Thyroid gland (tissue), 4 donors: ENCODE data around the gene HSD17B4. TPM values are rescaled to one million over a fixed set of nuclear protein-coding genes. Genes with fewer than 3 reads are reported as not detected.
"Not testable (repeated sequence)": the region's sequence is repeated elsewhere in the genome, so short reads cannot be mapped to it uniquely, and the experiment has no call there.

Experiments
- DNase-seq, 2 donors: peaks; one replicate each; pipeline ENCODE4 v3.0.0-alpha.2; 2019
- H3K27ac ChIP-seq, 3 donors: fragments of 200-600 bp; sonication (generic); 1 replicate in 2 of 3; 2 replicates in 1 of 3; pipeline ENCODE4 v1.5.1; 2016 to 2019; ENCODE audit warnings: mild to moderate bottlenecking in 1 of 3, moderate library complexity in 1 of 3
- H3K27me3 ChIP-seq: fragments of 200-600 bp; sonication (generic); one replicate; pipeline ENCODE4 v1.5.1; 2019
- H3K36me3 ChIP-seq, 2 donors: fragments of 200-600 bp; sonication (generic); one replicate each; pipeline ENCODE4 v1.5.1; 2016 to 2019
- H3K4me1 ChIP-seq, 2 donors: fragments of 200-600 bp; sonication (generic); one replicate each; pipeline ENCODE4 v1.5.1; 2017 to 2019
- H3K4me3 ChIP-seq, 3 donors: fragments of 200-600 bp; sonication (generic); replicated peaks in 1 of 3; 1 replicate in 2 of 3; 2 replicates in 1 of 3; pipeline ENCODE4 v1.5.1; 2016; ENCODE audit warnings: mild to moderate bottlenecking in 1 of 3
- H3K9me3 ChIP-seq: fragments of 200-600 bp; sonication (generic); one replicate; pipeline ENCODE4 v1.5.1; 2017
- CTCF ChIP-seq, 6 experiments: fragments of 200-600 bp in 3 of 6; fragments of 450-650 bp in 3 of 6; sonication (generic) in 3 of 6; IDR thresholded peaks; one replicate each; pipeline ENCODE4 v1.5.1; 2016 to 2019; ENCODE audit warnings: antibody characterized with exemption in 6 of 6, mild to moderate bottlenecking in 2 of 6, inconsistent platforms in 1 of 6, moderate library complexity in 1 of 6
- POLR2A ChIP-seq, 2 donors: fragments of 450-650 bp; IDR thresholded peaks; one replicate each; pipeline ENCODE4 v1.6.1; 2017; ENCODE audit warnings: antibody characterized with exemption in 2 of 2, mild to moderate bottlenecking in 2 of 2, moderate library complexity in 1 of 2
- WGBS, 2 donors: methylation state at CpG; one replicate each; pipeline ENCODE4 v1.1.5; 2017; 5-methylcytosine and 5-hydroxymethylcytosine counted together
- intact Hi-C: fragments of 100-400 bp; cut with DNase I; formaldehyde crosslinking; loops from one replicate; pipeline ENCODE4 v1.15.1; 2023
- total RNA-seq, 4 donors: library from RNA; depleted of rRNA; stranded (reverse); fragments of >200 nt; gene quantifications; one replicate each; pipeline ENCODE4 v1.2.3, GENCODE V29; 2016

HSD17B4 gene
- total RNA-seq, 4 donors from 2014 or later = 334 to 615 (median 467) TPM

- no peaks in the 10 kb centered on the region for H3K9me3 ChIP-seq
- H3K4me1 ChIP-seq = peaks cover 0 to 4% of the 10 kb centered on the region in 2 donors
- intact Hi-C loops = no loop called here
- WGBS, 2 donors = 72 to 81% methylated on average over 8 of the region's 8 CpGs
- DNase-seq = peak; percentile 42 to 54
- H3K36me3 ChIP-seq = no peaks in the 10 kb centered on the region
- no peak overlapping the region for H3K27ac ChIP-seq
- no peak overlapping the region for H3K4me3 ChIP-seq
- TF ChIP-seq CTCF (IDR thresholded peaks at IDR 0.05) (no peak), POLR2A (IDR thresholded peaks at IDR 0.05) (no peak)
- H3K27me3 ChIP-seq = no peaks in the 10 kb centered on the region
Observed at GRCh38 chr5:119439140-119439631, 13.1 kb upstream of the HSD17B4 start.

- H3K27me3 ChIP-seq, H3K4me1 ChIP-seq, DNase-seq, H3K4me3 ChIP-seq, intact Hi-C loops, H3K36me3 ChIP-seq, H3K27ac ChIP-seq, H3K9me3 ChIP-seq: not testable (repeated sequence)
- 75 to 95% methylated on average over 3 of the region's 3 CpGs for WGBS, 2 donors
Observed at GRCh38 chr5:119439632-119440031, 12.7 kb upstream of the HSD17B4 start.

GRCh38 chr5:119444643-119445042, 7.7 kb upstream of the HSD17B4 start:
- 90 to 93% methylated on average over 4 of the region's 4 CpGs for WGBS, 2 donors
- H3K27me3 ChIP-seq, H3K4me3 ChIP-seq, DNase-seq, H3K27ac ChIP-seq, H3K9me3 ChIP-seq, H3K4me1 ChIP-seq, H3K36me3 ChIP-seq, intact Hi-C loops: not testable (repeated sequence)

- H3K27me3 ChIP-seq = no peaks in the 10 kb centered on the region
- TF ChIP-seq POLR2A (IDR thresholded peaks at IDR 0.05) (no peak), CTCF (IDR thresholded peaks at IDR 0.05) (no peak)
- no peak overlapping the region for H3K27ac ChIP-seq
- no peaks in the 10 kb centered on the region for H3K36me3 ChIP-seq
- no peak overlapping the region for H3K4me3 ChIP-seq
- intact Hi-C loops = no loop called here
- H3K9me3 ChIP-seq = no peaks in the 10 kb centered on the region
- no peak for DNase-seq
- 65 to 82% methylated on average over 13 of the region's 13 CpGs for WGBS, 2 donors
- no peaks in the 10 kb centered on the region for H3K4me1 ChIP-seq
Observed at GRCh38 chr5:119445544-119445943, 6.8 kb upstream of the HSD17B4 start.

- DNase-seq = no peak
- no peaks in the 10 kb centered on the region for H3K9me3 ChIP-seq
- peaks cover 5 to 12% of the 10 kb centered on the region in 2 donors for H3K4me1 ChIP-seq
- H3K27me3 ChIP-seq = no peaks in the 10 kb centered on the region
- no peaks in the 10 kb centered on the region for H3K36me3 ChIP-seq
- 95 to 100% methylated on average over 3 of the region's 3 CpGs for WGBS, 2 donors
- no peak overlapping the region for H3K27ac ChIP-seq
- intact Hi-C loops = no loop called here
- TF ChIP-seq CTCF (IDR thresholded peaks at IDR 0.05) (no peak), POLR2A (IDR thresholded peaks at IDR 0.05) (no peak)
- H3K4me3 ChIP-seq = no peak overlapping the region
Observed at GRCh38 chr5:119449882-119450281, 2.4 kb upstream of the HSD17B4 start.

GRCh38 chr5:119450627-119451026, 1.7 kb upstream of the HSD17B4 start:
- DNase-seq, intact Hi-C loops, H3K36me3 ChIP-seq, H3K9me3 ChIP-seq, H3K27ac ChIP-seq, H3K4me3 ChIP-seq, H3K27me3 ChIP-seq: not testable (repeated sequence)
- 84 to 92% methylated on average over 4 of the region's 4 CpGs for WGBS, 2 donors
- H3K4me1 ChIP-seq = peaks cover 5 to 12% of the 10 kb centered on the region in 2 donors

- H3K4me3 ChIP-seq = no peak overlapping the region
- H3K27me3 ChIP-seq = no peaks in the 10 kb centered on the region
- peaks cover 5 to 12% of the 10 kb centered on the region in 2 donors for H3K4me1 ChIP-seq
- peak overlapping the region; percentile 92 to 97 (median 93) for H3K27ac ChIP-seq
- TF ChIP-seq CTCF (IDR thresholded peaks at IDR 0.05) (no peak), POLR2A (IDR thresholded peaks at IDR 0.05) (no peak)
- H3K36me3 ChIP-seq = peaks cover 0 to 4% of the 10 kb centered on the region in 2 donors
- intact Hi-C loops = no loop called here
- WGBS, 2 donors = 85% methylated on average over 4 of the region's 4 CpGs
- H3K9me3 ChIP-seq = no peaks in the 10 kb centered on the region
- DNase-seq = no peak
Observed at GRCh38 chr5:119451561-119451960, 736 bp upstream of the HSD17B4 start.
